AG04450 (cell line): Measurements from ENCODE around the gene CYTH3. TPM values are rescaled to one million over a fixed set of nuclear protein-coding genes. Genes with fewer than 3 reads are reported as not detected.

Experiments
- CTCF ChIA-PET: fragments of 300-600, 350-600 bp; formaldehyde crosslinking; extraction: SDS; loops from one replicate; lab custom pipeline; 2022; ENCODE audit warnings: antibody characterized with exemption, inconsistent platforms; lab: Charles Lee
- POLR2A ChIA-PET: fragments of 350-600 bp; formaldehyde crosslinking; extraction: SDS; loops from one replicate; lab custom pipeline; 2021; ENCODE audit warnings: antibody characterized with exemption, inconsistent platforms; lab: Yijun Ruan, JAX
- DNase-seq: peaks from one replicate; pipeline ENCODE4 v3.0.0-alpha.2; 2011; ENCODE audit warnings: low read depth, low spot score
- H3K27ac ChIP-seq: one replicate; pipeline ENCODE4 v1.5.1; 2012; ENCODE audit warnings: low read depth, low read length, control low read depth
- H3K27me3 ChIP-seq: one replicate; pipeline ENCODE4 v1.6.0; 2012; ENCODE audit warnings: low read length; ENCODE audit not compliant: control insufficient read depth, insufficient read depth
- H3K4me3 ChIP-seq: 2 replicates; pipeline ENCODE4 v1.5.1; 2011; ENCODE audit warnings: mild to moderate bottlenecking, low read depth, low read length, control low read depth
- H3K9me3 ChIP-seq: 2 replicates; pipeline ENCODE4 v1.5.1; 2012; ENCODE audit warnings: low read length; ENCODE audit not compliant: control insufficient read depth, insufficient read depth
- polyA plus RNA-seq: library from polyadenylated mRNA; depleted of rRNA; stranded (reverse); fragments of >200 nt; gene quantifications from 2 replicates; pipeline ENCODE4 v1.2.3, GENCODE V29; 2011
- TF ChIP-seq, protein P1 (sequence below): IDR thresholded peaks from 2 replicates; pipeline ENCODE4 v1.5.1; 2011; ENCODE audit warnings: low read depth, low read length, control low read depth, inconsistent platforms

CYTH3 gene
- polyA plus RNA-seq, 1 experiment = 30.2 TPM

DNA sequence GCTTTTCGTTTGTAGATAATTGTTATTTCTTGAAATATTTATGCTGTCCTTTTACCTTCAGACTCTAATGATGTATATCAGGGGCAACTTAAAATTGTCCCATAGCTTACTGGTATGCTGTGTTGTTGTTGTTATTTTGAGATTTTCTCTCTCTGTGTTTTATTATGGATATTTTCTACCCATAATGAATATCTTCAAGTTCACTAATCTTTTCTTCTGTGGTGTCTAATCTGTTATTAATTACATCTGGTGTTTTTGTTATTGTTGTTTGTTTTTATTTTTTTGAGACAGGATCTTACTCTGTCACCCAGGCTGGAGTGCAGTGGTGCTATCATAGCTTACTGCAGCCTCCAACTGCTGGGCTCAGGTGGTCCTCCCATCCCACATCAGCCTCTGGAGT, 139.2 kb downstream of the CYTH3 start:
- DNase-seq = no peak
- CTCF ChIA-PET = interaction anchor here (1.5 kb wide), 1 partner anchor 136 kb away, joined by 8 read pairs; no protein-coding TSS in a partner anchor
- TF ChIP-seq, protein P1, sequence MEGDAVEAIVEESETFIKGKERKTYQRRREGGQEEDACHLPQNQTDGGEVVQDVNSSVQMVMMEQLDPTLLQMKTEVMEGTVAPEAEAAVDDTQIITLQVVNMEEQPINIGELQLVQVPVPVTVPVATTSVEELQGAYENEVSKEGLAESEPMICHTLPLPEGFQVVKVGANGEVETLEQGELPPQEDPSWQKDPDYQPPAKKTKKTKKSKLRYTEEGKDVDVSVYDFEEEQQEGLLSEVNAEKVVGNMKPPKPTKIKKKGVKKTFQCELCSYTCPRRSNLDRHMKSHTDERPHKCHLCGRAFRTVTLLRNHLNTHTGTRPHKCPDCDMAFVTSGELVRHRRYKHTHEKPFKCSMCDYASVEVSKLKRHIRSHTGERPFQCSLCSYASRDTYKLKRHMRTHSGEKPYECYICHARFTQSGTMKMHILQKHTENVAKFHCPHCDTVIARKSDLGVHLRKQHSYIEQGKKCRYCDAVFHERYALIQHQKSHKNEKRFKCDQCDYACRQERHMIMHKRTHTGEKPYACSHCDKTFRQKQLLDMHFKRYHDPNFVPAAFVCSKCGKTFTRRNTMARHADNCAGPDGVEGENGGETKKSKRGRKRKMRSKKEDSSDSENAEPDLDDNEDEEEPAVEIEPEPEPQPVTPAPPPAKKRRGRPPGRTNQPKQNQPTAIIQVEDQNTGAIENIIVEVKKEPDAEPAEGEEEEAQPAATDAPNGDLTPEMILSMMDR = no peak
- H3K4me3 ChIP-seq = no peak overlapping the region
- no peak overlapping the region for H3K27ac ChIP-seq
- POLR2A ChIA-PET = no interaction called here
- no peaks in the 10 kb centered on the region for H3K27me3 ChIP-seq
- peaks cover 8% of the 10 kb centered on the region; the same call in 1 of the 2 replicates for H3K9me3 ChIP-seq

DNA sequence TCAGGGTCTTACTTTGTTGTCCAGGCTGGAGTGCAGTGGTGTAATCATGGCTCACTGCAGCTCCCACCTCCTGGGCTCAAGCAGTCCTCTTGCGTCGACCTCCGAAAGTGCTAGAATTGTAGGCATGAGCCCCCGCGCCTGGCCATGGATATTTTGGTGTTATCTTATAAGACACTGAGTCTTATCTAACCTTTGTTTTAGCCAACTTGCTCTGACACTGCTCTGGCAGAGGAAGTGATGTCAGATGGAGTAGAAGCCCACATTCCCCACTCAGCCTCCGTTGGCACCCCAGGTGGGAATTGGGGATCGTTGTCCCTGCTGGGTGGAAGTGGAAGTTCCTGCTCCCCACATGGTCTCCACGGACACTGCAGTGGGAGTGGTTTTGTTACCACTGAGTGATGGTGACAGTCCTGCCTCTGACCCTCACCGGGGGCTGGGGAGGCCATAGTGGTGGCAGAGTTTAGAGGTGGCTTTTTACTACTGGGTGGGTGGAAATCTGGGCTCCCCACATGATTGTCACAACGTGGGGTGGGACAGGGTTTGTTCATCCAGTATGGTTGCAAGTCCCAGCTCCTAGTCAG, 142.3 kb downstream of the CYTH3 start:
- ChIA-PET POLR2A (no interaction called here), CTCF (no interaction called here)

DNA sequence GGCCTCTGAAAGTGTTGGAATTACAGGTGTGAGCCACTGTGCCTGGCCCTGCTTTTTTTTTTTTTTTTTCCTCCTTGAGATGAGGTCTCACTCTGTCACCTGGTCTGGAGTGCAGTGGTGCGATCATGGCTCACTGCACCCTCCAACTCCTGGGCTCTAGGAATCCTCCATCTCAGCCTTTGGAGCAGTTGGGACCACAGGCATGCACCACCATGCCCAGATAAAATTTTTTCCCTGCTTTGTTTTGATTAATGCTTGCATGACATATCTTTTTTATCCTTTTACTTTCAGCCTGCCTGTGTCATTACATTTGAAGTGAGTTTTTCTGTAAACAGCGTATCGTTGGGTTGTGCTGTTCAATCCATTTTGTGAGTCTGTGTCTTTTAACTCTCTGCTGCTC, 144.2 kb downstream of the CYTH3 start:
- CTCF ChIA-PET = no interaction called here
- POLR2A ChIA-PET = interaction anchor here (1.0 kb wide), 1 partner anchor 201 kb away, joined by 3 read pairs; no protein-coding TSS in a partner anchor

More for the DNA sequence above, 142.3 kb downstream of the CYTH3 start:
- no peaks in the 10 kb centered on the region for H3K27me3 ChIP-seq
- TF ChIP-seq, protein P1 = no peak
- no peak overlapping the region for H3K4me3 ChIP-seq
- DNase-seq = no peak
- H3K27ac ChIP-seq = no peak overlapping the region
- peaks cover 8% of the 10 kb centered on the region; the same call in 1 of the 2 replicates for H3K9me3 ChIP-seq

DNA sequence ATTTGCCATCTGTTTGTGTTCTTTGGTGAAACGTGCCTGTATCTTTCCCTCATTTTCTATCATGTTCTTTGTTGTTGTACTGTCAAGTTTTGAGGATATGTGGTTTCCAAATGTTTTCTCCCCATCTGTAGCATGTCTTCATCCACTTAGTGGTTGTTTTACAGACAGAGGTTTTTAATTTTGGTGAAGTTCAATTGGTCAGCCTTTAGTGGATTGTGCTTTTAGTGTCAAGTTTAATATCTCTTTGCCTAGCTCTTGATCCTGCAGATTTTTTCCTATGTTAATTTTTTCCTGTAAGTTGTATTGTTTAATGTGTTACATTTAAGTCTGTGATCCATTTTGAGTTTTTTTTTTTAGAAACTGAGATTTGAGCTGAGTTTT, 145.3 kb downstream of the CYTH3 start:
- Histone ChIP-seq H3K27me3 (no peaks in the 10 kb centered on the region), H3K27ac (no peak overlapping the region), H3K9me3 (peaks cover 8% of the 10 kb centered on the region; the same call in 1 of the 2 replicates), H3K4me3 (no peak overlapping the region)
- CTCF ChIA-PET = no interaction called here
- TF ChIP-seq, protein P1 = no peak
- POLR2A ChIA-PET = no interaction called here
- DNase-seq = no peak

More for the DNA sequence above, 144.2 kb downstream of the CYTH3 start:
- Histone ChIP-seq H3K4me3 (no peak overlapping the region), H3K27me3 (no peaks in the 10 kb centered on the region), H3K27ac (no peak overlapping the region), H3K9me3 (peaks cover 12% of the 10 kb centered on the region)
- DNase-seq = no peak
- TF ChIP-seq, protein P1 = no peak

DNA sequence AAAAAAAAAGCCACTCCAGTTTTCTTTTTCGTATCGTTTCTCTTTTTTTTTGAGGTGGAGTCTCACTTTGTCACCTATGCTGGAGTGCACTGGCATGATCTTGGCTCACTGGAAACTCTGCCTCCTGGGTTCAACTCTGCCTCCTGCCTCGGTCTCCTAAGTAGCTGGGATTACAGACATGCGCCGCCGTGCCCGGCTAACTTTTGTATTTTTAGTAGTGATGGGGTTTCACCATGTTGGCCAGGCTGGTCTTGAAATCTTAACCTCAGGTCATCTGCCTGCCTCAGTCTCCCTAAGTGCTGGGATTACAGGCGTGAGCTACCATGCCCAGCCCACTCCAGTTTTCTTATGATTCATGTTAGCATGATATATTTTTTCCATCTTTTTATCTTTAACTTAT, 148.6 kb downstream of the CYTH3 start:
- POLR2A ChIA-PET = no interaction called here
- Histone ChIP-seq H3K27me3 (no peaks in the 10 kb centered on the region), H3K4me3 (no peak overlapping the region), H3K9me3 (peaks cover 20% of the 10 kb centered on the region), H3K27ac (no peak overlapping the region)
- DNase-seq = no peak
- CTCF ChIA-PET = interaction anchor here (0.6 to 0.9 kb wide), 2 partner anchors 119 to 266 kb away, joined by 3 to 5 read pairs; no protein-coding TSS in a partner anchor
- TF ChIP-seq, protein P1 = no peak
